DND-41 (cell line): ENCODE results near the gene GPC6.

Source experiments
- EZH2 ChIP-seq: IDR thresholded peaks from 3 replicates; pipeline ENCODE4 v1.6.1; 2012; ENCODE audit warnings: borderline replicate concordance, low read depth, mild to moderate bottlenecking, moderate library complexity, low read length, inconsistent platforms; ENCODE audit not compliant: severe bottlenecking
- TF ChIP-seq, protein P1 (sequence below): IDR thresholded peaks from 2 replicates; pipeline ENCODE4 v1.5.1; 2012; ENCODE audit warnings: borderline replicate concordance, low read length, moderate library complexity, mild to moderate bottlenecking; ENCODE audit not compliant: poor library complexity, severe bottlenecking; ENCODE audit errors: extremely low read depth

DNA sequence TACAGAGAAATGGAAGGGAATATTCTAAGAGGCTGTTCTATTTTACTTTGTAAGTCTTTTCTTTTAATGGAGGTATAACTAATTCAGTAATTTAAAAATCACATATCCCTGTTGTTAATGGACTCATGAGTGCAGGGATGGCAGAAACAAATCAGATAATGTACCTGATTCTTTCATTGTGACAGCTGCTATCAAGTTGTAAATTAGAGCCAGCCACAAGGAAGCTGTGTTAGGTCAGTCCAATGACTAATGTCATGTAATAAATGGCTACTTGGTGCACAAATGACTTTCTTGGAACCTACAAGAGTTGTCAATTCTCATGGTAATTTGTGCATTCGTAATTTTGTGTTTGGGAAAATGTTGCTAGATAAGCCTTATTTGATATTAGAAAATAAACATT is 806.5 kb downstream of the GPC6 start:
- TF ChIP-seq, protein P1, sequence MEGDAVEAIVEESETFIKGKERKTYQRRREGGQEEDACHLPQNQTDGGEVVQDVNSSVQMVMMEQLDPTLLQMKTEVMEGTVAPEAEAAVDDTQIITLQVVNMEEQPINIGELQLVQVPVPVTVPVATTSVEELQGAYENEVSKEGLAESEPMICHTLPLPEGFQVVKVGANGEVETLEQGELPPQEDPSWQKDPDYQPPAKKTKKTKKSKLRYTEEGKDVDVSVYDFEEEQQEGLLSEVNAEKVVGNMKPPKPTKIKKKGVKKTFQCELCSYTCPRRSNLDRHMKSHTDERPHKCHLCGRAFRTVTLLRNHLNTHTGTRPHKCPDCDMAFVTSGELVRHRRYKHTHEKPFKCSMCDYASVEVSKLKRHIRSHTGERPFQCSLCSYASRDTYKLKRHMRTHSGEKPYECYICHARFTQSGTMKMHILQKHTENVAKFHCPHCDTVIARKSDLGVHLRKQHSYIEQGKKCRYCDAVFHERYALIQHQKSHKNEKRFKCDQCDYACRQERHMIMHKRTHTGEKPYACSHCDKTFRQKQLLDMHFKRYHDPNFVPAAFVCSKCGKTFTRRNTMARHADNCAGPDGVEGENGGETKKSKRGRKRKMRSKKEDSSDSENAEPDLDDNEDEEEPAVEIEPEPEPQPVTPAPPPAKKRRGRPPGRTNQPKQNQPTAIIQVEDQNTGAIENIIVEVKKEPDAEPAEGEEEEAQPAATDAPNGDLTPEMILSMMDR: no peak
- TF ChIP-seq EZH2: no peak
